Hematopoietic multipotent progenitor cell treated with erythropoietin and hydrocortisone succinate and interleukin-3 and kit ligand, for 6 days (in vitro differentiated cells): ENCODE data around the gene DAPK3.
A peak's percentile ranks its signal among the peaks of the same experiment; 100 is the strongest.
"Not testable (repeated sequence)": the region's sequence is repeated elsewhere in the genome, so short reads cannot be mapped to it uniquely, and the experiment has no call there.

Source experiments
- DNase-seq: peaks from one replicate; pipeline ENCODE4 v3.0.0-alpha.2; 2015

Gene DAPK3

DNA sequence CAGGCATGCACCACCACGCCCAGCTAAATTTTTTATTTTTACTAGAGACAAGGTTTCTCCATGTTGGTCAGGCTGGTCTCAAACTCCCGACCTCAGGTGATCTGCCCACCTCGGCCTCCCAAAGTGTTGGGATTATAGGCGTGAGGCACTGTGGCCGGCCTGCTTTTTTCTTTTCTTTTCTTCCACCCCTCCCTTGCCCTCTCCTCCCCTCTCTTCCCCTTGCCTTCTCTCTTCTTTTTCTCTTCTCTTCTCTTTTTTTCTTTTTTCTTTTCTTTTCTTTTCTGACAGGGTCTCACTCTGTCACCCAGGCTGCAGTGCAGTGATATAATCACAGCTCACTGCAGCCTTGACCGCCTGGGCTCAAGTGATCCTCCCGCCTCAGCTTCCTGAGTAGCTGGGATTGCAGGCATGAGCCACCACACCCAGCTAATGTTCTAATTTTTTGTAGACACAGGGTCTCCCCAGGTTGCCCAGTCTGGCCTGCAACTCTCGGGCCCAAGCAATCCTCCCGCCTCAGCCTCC lies 18.1 kb downstream of the DAPK3 start:
- DNase-seq: not testable (repeated sequence)

DNA sequence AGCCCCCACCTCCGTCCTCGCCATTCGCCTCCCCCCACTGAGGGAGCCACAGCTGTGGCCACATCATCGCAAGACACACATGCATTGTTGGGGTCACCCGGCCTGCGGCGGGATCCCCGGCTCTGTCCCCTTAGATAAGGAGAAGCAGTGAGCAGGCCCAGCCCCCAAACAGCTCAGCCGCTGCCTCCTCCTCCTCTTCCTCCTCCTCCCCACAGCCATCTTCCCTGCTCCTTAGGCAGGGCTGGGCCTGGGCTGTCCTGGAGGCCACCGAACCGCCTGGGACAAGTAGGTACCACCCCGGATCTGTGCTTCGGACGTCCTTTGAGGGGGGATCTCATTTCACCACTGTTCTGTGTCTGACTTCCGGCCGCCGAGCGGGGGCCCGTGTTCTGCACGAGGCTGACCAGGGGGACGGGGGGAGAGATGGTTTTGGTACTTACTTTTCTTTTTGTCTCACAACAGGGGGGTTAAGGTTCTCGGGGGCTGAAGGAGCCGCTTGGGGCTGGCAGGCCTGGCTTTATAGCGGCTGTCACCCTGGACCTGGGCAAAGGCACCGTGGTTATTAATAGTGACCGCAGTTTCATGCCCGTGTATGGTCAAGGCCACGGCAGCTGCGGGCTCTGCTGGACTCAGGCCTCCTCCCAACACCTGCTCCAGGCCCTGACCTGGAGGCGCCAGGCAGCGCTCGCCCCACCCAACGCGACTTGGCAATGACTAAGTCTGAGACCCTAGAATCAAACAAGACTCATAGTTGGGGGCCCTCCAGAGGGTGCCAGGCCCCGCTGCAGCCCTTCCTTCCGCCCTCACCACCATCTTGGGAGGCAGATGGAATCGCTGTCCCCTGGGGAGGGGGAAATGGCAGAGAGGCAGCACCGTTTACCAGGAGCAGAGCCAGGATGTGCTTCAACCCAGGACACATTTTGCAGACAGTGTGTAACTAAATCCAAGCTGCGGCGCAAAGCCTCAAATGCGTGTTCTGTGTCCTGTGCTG lies 19.7 kb downstream of the DAPK3 start:
- peak; percentile 94 for DNase-seq

DNA sequence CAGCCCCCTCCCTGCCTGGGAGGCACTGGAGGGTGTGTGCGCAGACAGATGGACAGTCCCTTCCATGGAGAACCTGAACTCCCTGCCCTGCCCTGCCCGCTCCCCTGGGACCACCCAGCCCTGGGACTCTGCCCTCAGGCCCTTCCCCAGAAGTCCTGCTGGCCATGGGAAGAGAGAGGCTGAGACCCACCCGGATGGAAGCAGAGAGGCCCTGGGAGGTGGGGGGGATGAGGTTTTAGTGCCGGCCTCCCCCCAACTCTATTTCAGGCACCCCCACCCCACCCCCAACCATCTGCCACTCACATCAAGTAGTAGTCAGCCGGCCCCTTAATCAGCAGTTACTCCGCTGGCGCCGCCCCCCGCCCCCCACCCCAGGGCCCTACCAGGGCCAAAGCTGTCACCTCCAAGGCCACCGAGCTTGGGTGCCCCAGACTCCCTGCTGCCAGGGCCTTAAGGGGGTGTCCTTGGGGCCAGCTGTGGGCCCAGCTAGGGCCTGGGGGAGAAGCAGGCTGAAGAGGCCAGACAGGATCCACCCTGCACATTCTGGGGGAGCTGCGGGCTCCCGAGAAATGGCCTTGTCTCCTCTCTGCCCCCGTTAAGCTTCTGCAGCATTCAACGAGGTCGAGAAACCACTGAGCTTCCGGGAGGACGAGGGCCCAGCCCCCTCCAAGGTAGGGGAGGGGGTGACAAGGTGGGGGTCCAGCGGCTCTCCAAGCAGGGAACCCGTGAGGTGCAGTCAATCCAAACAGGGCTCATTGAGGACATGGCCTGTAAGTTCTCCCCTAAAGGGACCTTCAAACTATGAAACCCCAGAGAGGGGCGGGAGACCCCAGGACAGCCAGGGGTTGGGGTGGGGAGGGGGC lies 20.7 kb downstream of the DAPK3 start:
- peak; percentile 44 for DNase-seq

DNA sequence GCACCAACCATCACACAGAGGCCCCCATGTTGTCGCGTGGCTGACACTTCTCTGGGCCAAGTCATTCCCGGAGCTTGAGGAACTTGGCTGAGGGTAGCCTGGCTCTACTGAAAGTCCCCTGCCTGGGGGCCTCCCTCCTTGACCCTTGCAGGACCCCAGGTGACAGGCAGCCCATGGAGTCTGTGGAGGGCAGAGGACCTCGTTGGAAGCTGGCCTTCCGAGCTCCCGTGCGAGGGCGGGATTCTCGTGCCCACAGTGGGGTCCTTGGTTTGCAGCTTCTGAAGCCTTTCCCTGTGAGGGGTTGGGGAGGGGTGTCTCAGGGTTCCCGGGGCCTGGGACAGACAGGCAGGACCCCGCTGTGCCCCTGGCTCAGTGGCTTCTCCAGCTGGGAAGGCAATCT lies 21.6 kb downstream of the DAPK3 start:
- no peak for DNase-seq

DNA sequence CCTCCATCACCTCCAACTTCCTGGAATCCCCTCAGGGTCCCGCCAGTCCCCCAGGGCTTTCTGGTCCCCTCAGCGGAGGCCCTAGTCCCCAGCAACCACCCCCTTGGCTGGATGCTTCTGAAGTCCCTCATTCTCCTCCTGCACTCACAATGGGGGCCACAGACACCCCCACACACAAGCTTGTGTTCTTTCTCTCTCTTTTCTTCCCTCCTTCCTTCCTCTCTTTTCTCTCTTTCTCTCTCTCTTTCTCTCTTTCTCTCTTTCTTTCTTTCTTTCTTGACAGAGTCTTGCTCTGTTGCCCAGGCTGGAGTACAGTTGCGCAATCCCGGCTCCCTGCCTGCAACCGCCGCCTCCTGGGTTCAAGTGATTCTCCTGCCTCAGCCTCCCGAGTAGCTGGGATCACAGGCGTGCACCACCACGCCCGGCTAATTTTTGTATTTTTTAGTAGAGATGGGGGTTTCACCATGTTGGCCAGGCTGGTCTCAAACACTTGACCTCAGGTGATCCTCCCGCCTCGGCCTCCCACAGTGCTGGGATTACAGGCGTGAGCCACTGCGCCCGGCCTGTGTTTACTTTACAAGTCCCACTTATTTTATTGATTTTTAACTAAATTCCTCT lies 23.5 kb downstream of the DAPK3 start:
- not testable (repeated sequence) for DNase-seq

DNA sequence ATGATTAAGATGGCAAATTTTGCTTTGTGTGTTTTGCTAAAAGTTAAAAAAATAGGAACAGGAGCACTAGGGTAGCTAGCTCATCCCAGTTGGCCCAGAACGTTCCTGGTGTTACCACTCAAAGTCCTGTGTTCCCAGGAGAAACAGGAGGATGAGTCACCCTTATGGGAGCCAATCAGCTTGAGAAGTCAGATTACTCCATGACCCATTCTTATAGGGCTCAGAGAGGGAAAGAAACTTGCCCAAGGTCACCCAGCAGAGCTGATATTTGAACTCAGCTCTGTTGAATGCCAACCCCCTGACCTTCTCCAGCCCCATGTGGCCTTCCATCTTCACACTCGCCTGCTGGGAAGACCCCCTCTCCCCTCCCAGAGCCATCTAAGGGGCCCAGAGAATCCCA lies 25.1 kb downstream of the DAPK3 start:
- no peak for DNase-seq

DNA sequence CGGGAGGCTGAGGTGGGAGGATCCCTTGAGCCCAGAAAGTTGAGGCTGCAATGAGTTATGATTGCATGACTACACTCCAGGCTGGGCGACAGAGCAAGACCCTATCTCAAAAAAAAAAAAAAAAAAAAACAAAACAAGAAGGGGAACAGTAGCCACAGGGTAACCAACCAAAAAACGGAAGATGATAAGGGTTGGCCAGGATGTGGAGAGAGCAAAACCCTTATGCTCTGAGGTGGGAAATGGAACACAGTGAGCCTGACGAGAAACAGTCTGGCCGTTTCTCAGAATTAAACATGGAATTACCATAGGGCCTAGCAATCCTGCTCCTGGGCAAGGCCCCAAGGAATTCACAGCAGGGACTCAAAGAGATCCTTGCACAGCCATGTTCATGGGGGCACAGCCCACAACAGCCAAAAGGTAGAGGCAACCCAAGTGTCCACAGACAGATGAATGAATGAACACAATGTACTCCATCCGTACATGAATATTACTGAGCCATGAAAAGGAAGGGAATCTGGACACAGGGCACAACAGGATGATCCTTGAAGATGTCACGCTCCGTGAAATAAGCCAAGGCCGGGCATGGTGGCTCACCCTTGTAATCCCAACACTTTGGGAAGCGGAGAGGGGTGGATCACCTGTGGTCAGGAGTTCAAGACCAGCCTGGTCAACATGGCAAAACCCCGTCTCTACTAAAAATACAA lies 26.7 kb downstream of the DAPK3 start:
- peak; percentile 59 for DNase-seq

DNA sequence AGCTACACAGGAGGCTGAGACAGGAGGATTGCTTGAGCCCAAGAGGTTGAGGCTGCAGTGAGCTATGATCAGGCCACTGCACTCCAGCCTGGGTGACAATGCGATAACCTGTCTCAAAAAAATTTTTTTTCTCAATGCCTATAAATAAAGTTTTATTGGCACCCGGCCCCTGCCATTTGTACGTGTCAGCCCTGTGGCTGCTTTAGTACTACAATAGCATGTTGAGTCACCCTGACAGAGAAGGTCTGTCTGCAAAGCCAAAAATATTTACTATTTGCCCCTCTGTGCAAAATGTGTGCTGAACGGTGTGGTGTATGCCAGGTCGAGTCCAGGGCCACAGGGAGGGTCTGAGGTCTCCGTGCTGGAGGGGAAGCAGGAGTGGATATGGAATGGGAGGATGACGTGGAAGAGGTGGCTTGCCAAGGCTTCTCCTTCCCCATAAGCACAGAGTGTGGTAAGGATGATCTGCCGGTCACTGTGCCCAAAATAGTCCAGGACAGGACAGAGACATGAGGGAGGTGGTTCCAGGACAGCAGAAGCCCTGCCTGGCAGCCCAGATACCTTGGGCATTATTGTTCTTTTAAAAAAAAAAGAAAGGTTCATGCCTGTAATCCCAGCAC lies 28.0 kb downstream of the DAPK3 start:
- no peak for DNase-seq

DNA sequence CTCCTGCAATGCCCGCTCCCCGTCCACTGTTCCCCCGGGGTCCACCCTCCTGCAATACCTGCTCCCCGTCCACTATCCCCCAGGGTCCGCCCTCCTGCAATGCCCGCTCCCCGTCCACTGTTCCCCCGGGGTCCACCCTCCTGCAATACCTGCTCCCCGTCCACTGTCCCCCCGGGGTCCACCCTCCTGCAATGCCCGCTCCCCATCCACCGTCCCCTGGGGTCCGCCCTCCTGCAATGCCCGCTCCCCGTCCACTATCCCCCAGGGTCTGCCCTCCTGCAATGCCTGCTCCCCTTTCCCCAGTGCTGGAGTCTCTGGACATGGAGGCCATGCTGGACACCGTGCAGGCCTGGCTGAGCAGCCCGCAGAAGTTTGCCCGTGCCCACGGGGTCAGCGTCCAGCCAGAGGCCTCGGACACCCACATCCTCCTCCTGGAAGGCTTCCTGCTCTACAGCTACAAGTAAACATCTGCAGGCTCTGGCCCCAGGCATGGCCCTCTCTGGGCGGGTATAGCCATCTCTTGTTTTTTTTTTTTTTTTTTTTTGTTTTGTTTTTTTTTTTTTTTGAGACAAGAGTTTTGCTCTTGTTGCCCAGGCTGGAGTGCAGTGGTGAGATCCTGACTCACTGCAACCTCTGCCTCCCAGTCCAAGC lies 32.5 kb downstream of the DAPK3 start:
- DNase-seq: not testable (repeated sequence)

DNA sequence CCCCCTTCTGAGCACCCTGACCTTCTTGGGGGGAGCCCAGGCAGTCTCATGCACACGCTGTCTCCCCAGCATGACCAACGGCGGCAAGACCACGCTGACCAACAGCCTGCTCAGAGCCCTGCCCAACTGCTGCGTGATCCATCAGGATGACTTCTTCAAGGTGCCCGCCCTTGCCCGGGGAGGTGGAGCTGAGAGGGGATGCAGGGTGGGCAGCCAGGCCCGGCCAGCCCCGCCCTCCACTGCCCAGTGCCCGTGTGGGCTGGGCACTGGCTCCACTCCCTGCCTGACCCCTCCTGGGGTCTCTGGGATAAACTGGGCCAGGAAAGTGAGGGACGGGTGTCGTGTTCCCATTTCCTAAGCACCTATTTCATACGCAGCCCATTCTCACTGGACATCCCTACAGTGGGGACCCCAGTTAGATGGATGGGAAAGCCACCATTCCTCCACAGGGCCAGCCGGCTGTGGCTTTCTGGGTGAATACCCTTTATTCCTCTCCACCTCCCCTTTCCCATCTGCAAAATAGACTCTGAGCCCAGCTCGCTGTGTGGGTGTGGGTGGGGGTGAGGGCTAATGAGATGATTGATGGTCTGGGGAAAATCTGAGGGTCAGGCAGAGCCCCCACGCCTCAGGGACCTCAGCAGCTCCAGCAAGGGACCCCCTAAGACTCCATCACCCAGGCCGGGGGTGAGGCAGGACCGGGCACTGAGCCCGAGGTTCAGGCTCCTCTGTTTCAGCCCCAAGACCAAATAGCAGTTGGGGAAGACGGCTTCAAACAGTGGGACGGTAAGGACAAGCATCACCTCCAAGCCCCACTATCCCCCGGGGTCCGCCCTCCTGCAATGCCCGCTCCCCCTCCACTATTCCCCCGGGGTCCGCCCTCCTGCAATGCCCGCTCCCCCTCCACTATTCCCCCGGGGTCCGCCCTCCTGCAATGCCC lies 34.1 kb downstream of the DAPK3 start:
- no peak for DNase-seq

DNA sequence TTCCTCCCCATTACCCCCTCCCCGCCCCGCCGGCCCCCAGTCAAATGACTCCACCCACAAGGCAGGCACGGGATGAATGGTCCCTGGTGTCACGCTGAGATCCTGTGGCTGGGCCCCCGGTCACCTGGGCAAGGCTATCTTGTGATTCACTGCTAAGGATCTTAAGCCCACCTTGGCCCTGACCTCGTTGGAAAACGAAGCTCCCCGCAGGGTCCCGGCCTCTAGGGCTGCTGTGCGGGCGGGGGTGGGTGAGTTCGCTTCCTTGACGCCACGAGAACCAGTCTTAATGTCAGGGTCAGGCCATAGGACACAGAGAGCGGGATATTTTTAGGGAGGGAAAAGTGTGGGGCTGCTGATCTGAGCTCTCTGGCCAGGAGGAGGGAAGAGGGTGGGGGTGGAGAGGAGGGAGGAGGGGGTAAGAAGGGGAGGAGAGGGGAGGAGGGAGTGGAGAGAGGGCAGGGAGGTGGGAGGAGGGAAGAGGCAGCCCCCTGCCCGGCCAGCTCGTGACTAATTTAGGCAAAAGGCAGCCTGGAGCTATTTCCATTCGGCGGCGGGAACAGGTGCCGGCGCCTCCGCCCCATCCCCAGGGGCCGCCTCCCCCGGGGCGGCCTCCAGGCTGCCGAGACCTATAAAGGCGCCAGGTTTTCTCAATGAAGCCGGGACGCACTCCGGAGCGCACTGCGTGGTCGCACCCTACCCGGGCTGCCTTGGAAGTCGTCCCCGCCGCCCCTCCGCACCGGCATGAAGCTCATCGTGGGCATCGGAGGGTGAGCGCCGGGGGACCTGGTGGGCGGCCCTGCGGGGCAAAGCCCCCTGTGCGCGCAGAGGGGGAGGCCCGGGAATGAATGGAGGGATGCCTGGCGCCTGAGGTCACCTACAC lies 37.7 kb downstream of the DAPK3 start, which contains the start of gene NMRK2:
TSS of gene NMRK2 (plus strand) at position 139 of the 880 bp plus-strand sequence. CDS start at position 742, 603 bp downstream.
- no peak for DNase-seq

DNA sequence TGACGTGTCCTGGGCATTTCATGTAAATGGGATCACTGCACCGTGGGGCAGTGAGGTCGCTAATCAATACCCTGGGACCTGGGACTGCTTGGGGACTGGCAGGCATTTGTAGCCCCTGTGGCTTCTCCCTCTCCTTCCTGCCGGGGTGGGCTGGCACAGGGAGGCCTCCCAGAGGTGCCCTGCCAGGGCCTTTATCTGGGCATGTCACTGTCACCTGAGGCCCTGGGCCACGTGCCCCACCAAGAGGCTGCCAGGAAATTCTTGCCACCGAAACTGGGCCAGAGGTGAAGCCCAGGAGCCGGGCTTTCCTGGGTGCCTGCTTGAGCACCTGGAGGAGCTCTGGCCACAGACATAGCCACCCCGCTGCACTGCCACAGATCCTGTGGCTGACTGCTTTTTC lies 39.9 kb downstream of the DAPK3 start:
- no peak for DNase-seq

DNA sequence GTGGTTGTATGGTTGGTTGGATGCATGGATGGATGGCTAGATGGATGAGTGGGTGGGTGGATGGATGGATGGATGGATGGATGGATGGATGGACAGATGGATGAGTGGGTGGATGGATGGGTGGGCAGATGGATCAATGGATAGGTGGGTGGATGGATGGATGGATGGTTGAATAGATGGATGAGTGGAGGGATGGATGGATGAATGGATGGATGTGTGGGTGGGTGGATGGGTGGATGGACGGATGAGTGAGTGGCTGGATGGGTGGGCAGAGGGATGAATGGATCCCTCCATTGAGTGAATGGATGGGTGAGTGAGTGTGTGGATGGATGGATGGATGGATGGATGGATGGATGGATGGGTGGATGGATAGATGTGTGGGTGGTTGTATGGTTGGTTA lies 47.0 kb downstream of the DAPK3 start:
- no peak for DNase-seq

DNA sequence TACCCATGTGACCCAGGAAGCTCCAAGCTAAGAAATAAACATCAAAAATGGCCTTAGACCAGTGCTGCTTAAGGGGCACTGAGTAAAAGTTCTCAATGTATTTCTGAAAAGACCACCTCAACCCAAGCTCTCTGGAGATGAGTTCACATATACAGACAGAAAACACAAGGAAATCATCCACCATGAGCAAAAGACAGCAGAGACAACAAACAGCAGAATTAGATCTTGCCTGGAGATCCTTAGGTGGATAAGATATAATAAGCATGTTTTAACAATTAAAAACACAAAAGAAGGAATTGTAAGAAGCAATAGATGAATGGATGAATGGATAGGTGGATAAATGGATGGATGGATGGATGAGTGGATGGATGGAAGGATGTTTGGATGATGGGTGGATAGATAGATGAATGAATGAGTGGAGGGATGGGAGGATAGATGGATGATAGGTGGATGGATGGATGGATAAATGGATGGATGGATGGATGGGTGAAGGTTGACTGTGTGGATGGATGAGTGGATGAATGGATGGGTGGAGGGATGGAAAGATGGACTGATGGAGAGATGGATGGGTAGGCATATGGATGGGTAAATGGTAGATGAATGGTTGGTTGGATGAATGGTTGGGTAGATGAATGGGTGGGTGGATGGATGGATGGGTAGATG lies 47.7 kb downstream of the DAPK3 start:
- no peak for DNase-seq

DNA sequence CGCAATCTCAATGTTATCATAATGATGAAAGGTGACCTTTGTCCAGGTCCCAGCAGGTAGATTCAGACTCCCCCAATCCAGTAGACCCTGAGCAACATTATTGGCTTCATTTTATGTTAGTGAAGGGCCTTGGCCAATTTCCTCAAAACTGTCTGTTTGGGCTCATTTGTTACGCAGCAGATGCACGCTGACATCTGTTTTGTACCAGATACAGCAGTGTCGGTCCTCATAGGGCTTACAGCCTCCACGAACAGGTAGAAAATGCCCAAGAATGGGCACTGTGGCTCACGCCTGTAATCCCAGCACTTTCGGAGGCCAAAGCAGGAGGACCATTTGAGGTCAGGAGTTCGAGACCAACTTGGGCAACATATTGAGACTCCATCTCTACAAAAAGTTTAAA lies 51.1 kb downstream of the DAPK3 start:
- no peak for DNase-seq

DNA sequence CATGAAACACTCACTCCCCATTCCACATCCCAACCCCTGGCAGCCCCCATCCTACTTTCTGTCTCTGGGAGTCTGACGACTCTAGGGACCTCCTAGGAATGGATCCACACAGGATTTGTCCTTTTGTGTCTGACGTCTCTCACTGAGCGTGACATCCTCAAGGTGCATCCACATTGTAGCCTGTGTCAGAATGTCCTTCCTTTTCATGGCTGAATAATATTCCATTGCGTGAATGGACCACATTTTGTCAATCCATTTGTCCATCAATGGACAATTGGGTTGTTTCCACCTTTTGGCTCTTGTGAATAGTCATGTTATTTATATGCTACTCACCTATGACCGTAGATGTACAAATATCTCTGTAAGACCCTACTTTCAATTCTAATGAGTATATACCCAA lies 54.9 kb downstream of the DAPK3 start:
- DNase-seq: no peak

DNA sequence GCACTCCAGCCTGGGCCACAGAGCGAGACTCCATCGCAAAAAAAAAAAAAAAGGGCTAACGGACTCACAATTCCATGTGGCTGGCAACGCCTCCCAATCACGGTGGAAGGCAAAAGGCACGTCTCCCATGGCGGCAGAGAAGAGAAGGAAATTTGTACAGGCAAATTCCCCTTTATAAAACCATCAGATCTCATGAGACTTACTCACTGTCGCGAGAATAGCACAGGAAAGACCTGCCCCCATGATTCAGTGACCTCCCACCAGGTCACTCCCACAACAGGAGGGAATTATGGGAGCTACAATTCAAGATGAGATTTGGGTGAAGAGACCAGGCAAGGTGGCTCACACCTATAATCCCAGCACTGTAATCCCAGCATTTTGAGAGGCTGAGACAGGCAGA lies 56.7 kb downstream of the DAPK3 start:
- no peak for DNase-seq

DNA sequence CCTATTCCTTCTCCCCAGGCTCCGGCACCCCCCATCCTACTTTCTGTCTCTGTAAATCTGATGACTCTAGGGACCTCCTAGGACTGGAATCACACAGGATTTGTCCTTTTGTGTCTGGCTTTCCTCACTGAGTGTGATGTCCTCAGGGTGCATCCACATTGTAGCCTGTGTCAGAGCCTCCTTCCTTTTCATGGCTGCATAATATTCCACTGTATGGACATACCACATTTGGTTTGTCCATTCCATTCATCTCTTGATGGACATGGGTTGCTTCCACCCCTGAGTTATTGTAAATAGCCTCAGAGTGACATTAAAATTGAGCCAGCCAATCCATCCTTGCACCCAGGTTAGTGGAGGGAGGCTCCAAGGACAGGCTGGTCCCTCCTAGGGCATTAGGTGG lies 60.8 kb downstream of the DAPK3 start:
- DNase-seq: no peak
